ENCODE measurements around the gene FAM181A. TPM values are rescaled to one million over a fixed set of nuclear protein-coding genes. Genes with fewer than 3 reads are reported as not detected.

Gene FAM181A
- total RNA-seq, 1 experiment from 2014 or later: not detected

GRCh38 chr14:93944348-93945069, 17.4 kb downstream of the FAM181A start:
- Histone ChIP-seq H3K9me3 (ENCODE audit: low read depth, low read length, poor library complexity, severe bottlenecking) (no peaks in the 10 kb centered on the region), H3K4me1 (ENCODE audit: insufficient read depth, low read length, poor library complexity, severe bottlenecking) (peaks cover 6% of the 10 kb centered on the region), H3K27ac (ENCODE audit: low read depth, low read length, poor library complexity, severe bottlenecking) (no peak overlapping the region), H3K4me3 (ENCODE audit: low read depth, low read length, poor library complexity, severe bottlenecking) (no peak overlapping the region), H3K27me3 (replicated peaks; ENCODE audit: insufficient read depth, low read depth, low read length, poor library complexity) (no peaks in the 10 kb centered on the region), H3K36me3 (ENCODE audit: insufficient read depth, low read length, poor library complexity, severe bottlenecking) (no peaks in the 10 kb centered on the region)
- no TSS peak for BruUV-seq (replicated peaks)
- ChIA-PET POLR2A (ENCODE audit: low non-redundant PET) (no interaction called here), CTCF (no interaction called here)
- no peak for DNase-seq (ENCODE audit: low spot score)
- intact Hi-C loops (cut with micrococcal nuclease; ENCODE audit: unreplicated experiment): loop anchor here (5.0 kb wide), 1 partner anchor 193 kb away; no protein-coding TSS in a partner anchor
- no peak for TF ChIP-seq EZH2 (IDR thresholded peaks at IDR 0.05; ENCODE audit: borderline replicate concordance, low read depth, low read length, poor library complexity, severe bottlenecking)
- no peak for TF ChIP-seq CTCF (conservative IDR thresholded peaks at IDR 0.05; ENCODE audit: low read depth, low read length)

GRCh38 chr14:93945070-93945399, 17.9 kb downstream of the FAM181A start:
- H3K36me3 ChIP-seq (ENCODE audit: insufficient read depth, low read length, poor library complexity, severe bottlenecking): no peaks in the 10 kb centered on the region
- no peak overlapping the region for H3K4me3 ChIP-seq (ENCODE audit: low read depth, low read length, poor library complexity, severe bottlenecking)
- intact Hi-C loops (cut with micrococcal nuclease; ENCODE audit: unreplicated experiment): no loop called here
- TF ChIP-seq CTCF (conservative IDR thresholded peaks at IDR 0.05; ENCODE audit: low read depth, low read length) (no peak), EZH2 (IDR thresholded peaks at IDR 0.05; ENCODE audit: borderline replicate concordance, low read depth, low read length, poor library complexity, severe bottlenecking) (no peak)
- peaks cover 6% of the 10 kb centered on the region for H3K4me1 ChIP-seq (ENCODE audit: insufficient read depth, low read length, poor library complexity, severe bottlenecking)
- DNase-seq (ENCODE audit: low spot score): no peak
- BruUV-seq (replicated peaks): no TSS peak
- POLR2A ChIA-PET (ENCODE audit: low non-redundant PET): no interaction called here
- no peaks in the 10 kb centered on the region for H3K27me3 ChIP-seq (replicated peaks; ENCODE audit: insufficient read depth, low read depth, low read length, poor library complexity)
- no peaks in the 10 kb centered on the region for H3K9me3 ChIP-seq (ENCODE audit: low read depth, low read length, poor library complexity, severe bottlenecking)
- no peak overlapping the region for H3K27ac ChIP-seq (ENCODE audit: low read depth, low read length, poor library complexity, severe bottlenecking)
- CTCF ChIA-PET: no interaction called here

GRCh38 chr14:93946104-93946503, 19.0 kb downstream of the FAM181A start:
- H3K27ac ChIP-seq (ENCODE audit: low read depth, low read length, poor library complexity, severe bottlenecking): no peak overlapping the region
- ChIA-PET POLR2A (ENCODE audit: low non-redundant PET) (no interaction called here), CTCF (no interaction called here)
- H3K9me3 ChIP-seq (ENCODE audit: low read depth, low read length, poor library complexity, severe bottlenecking): no peaks in the 10 kb centered on the region
- intact Hi-C loops (cut with micrococcal nuclease; ENCODE audit: unreplicated experiment): no loop called here
- peaks cover 5% of the 10 kb centered on the region for H3K4me1 ChIP-seq (ENCODE audit: insufficient read depth, low read length, poor library complexity, severe bottlenecking)
- no peak for DNase-seq (ENCODE audit: low spot score)
- no peaks in the 10 kb centered on the region for H3K27me3 ChIP-seq (replicated peaks; ENCODE audit: insufficient read depth, low read depth, low read length, poor library complexity)
- BruUV-seq (replicated peaks): no TSS peak
- no peak for TF ChIP-seq EZH2 (IDR thresholded peaks at IDR 0.05; ENCODE audit: borderline replicate concordance, low read depth, low read length, poor library complexity, severe bottlenecking)
- TF ChIP-seq CTCF (conservative IDR thresholded peaks at IDR 0.05; ENCODE audit: low read depth, low read length): no peak
- H3K36me3 ChIP-seq (ENCODE audit: insufficient read depth, low read length, poor library complexity, severe bottlenecking): no peaks in the 10 kb centered on the region
- no peak overlapping the region for H3K4me3 ChIP-seq (ENCODE audit: low read depth, low read length, poor library complexity, severe bottlenecking)
